ENCODE data around the gene KCTD16. TPM values are rescaled to one million over a fixed set of nuclear protein-coding genes. Genes with fewer than 3 reads are reported as not detected.

Gene KCTD16
- total RNA-seq, 1 donor, result under 0.01 TPM

DNA sequence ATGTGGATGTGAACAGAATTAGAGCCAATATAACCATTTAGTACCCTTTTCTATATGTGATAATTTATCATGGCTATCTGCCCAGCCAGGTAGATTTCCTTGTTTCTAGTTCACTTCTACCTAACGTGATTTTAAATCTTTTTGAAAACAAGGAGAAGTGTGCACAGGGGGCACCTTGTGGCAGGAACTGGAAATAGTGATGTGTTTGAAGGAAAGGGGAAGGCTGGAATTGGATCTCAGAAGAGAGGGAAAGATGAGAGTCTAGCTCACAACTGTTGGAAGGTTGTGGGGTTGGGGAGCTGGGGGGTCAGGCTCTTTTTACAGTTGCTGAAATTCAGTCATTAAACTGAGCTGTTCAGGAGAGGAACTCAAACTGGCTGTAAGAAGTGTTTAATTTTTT is 219.5 kb downstream of the KCTD16 start:
- Histone ChIP-seq H3K9me3 (ENCODE audit: low read depth, low read length) (no peaks in the 10 kb centered on the region), H3K27me3 (ENCODE audit: insufficient read depth, low read length) (no peaks in the 10 kb centered on the region), H3K4me1 (ENCODE audit: insufficient read depth, low read length) (no peaks in the 10 kb centered on the region), H3K4me3 (ENCODE audit: low read length) (no peak overlapping the region)

DNA sequence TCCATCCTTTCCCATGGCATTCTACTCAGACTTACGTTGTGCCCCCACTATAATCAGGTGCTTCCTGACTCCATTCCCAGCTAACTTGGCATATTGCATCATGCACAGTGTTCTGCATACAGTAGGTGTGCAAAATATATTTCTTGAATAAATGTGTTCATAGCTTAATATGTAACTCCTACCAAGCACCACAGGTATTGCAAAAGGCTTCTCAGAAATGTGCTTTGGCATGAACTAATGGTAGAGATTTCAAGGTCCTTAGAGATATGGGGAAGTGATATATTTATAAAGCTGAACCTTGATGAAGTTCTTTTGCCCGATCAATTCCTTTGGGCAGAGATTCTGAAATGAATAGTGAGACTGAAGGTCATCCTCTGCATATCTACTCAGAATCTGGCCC is 220.4 kb downstream of the KCTD16 start:
- Histone ChIP-seq H3K27me3 (ENCODE audit: insufficient read depth, low read length) (no peaks in the 10 kb centered on the region), H3K4me1 (ENCODE audit: insufficient read depth, low read length) (no peaks in the 10 kb centered on the region), H3K9me3 (ENCODE audit: low read depth, low read length) (no peaks in the 10 kb centered on the region), H3K4me3 (ENCODE audit: low read length) (no peak overlapping the region)

- H3K9me3 ChIP-seq (ENCODE audit: low read depth, low read length), result no peaks in the 10 kb centered on the region
- no peaks in the 10 kb centered on the region for H3K4me1 ChIP-seq (ENCODE audit: insufficient read depth, low read length)
- no peak overlapping the region for H3K4me3 ChIP-seq (ENCODE audit: low read length)
- no peaks in the 10 kb centered on the region for H3K27me3 ChIP-seq (ENCODE audit: insufficient read depth, low read length)
These were observed 223.2 kb downstream of the KCTD16 start for GRCh38 chr5:144393641-144394435.

GRCh38 chr5:144395704-144396103 is 225.0 kb downstream of the KCTD16 start:
- Histone ChIP-seq H3K4me3 (ENCODE audit: low read length) (no peak overlapping the region), H3K9me3 (ENCODE audit: low read depth, low read length) (no peaks in the 10 kb centered on the region), H3K27me3 (ENCODE audit: insufficient read depth, low read length) (no peaks in the 10 kb centered on the region), H3K4me1 (ENCODE audit: insufficient read depth, low read length) (no peaks in the 10 kb centered on the region)

- Histone ChIP-seq H3K4me1 (ENCODE audit: insufficient read depth, low read length) (no peaks in the 10 kb centered on the region), H3K9me3 (ENCODE audit: low read depth, low read length) (no peaks in the 10 kb centered on the region), H3K4me3 (ENCODE audit: low read length) (no peak overlapping the region), H3K27me3 (ENCODE audit: insufficient read depth, low read length) (no peaks in the 10 kb centered on the region)
These were observed 232.4 kb downstream of the KCTD16 start for GRCh38 chr5:144403058-144403457.

GRCh38 chr5:144403817-144404420 is 233.2 kb downstream of the KCTD16 start:
- H3K9me3 ChIP-seq (ENCODE audit: low read depth, low read length), result no peaks in the 10 kb centered on the region
- H3K27me3 ChIP-seq (ENCODE audit: insufficient read depth, low read length), result no peaks in the 10 kb centered on the region
- no peak overlapping the region for H3K4me3 ChIP-seq (ENCODE audit: low read length)
- H3K4me1 ChIP-seq (ENCODE audit: insufficient read depth, low read length), result no peaks in the 10 kb centered on the region

DNA sequence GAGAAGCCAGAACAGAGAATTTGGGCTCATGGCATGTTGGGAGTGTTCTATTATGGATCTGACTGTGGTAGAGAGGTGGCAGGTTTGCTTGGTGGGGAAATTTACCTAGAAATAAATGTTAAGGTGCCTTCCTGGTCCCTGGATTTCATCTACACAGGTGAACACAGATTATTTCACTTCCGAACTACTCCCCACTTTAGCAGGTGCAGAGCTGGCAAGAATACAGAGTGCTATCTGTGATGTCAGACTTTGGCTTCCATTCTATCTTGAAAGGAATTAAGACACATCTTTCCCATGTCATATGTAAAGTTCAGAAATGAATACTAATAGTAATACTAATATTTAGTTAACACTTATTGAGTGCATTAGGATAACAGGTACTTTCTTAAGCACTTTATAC is 234.0 kb downstream of the KCTD16 start:
- Histone ChIP-seq H3K9me3 (ENCODE audit: low read depth, low read length) (no peaks in the 10 kb centered on the region), H3K4me1 (ENCODE audit: insufficient read depth, low read length) (no peaks in the 10 kb centered on the region), H3K4me3 (ENCODE audit: low read length) (no peak overlapping the region), H3K27me3 (ENCODE audit: insufficient read depth, low read length) (no peaks in the 10 kb centered on the region)

- Histone ChIP-seq H3K9me3 (ENCODE audit: low read depth, low read length) (no peaks in the 10 kb centered on the region), H3K4me1 (ENCODE audit: insufficient read depth, low read length) (no peaks in the 10 kb centered on the region)
These were observed 235.3 kb downstream of the KCTD16 start for GRCh38 chr5:144405991-144406390.

GRCh38 chr5:144406442-144406841 is 235.8 kb downstream of the KCTD16 start:
- H3K4me1 ChIP-seq (ENCODE audit: insufficient read depth, low read length), result no peaks in the 10 kb centered on the region
- H3K9me3 ChIP-seq (ENCODE audit: low read depth, low read length), result no peaks in the 10 kb centered on the region
- no peak overlapping the region for H3K4me3 ChIP-seq (ENCODE audit: low read length)
- H3K27me3 ChIP-seq (ENCODE audit: insufficient read depth, low read length), result no peaks in the 10 kb centered on the region

More at GRCh38 chr5:144405991-144406390, 235.3 kb downstream of the KCTD16 start:
- no peak overlapping the region for H3K4me3 ChIP-seq (ENCODE audit: low read length)
- no peaks in the 10 kb centered on the region for H3K27me3 ChIP-seq (ENCODE audit: insufficient read depth, low read length)

- Histone ChIP-seq H3K4me3 (ENCODE audit: low read length) (no peak overlapping the region), H3K9me3 (ENCODE audit: low read depth, low read length) (no peaks in the 10 kb centered on the region), H3K27me3 (ENCODE audit: insufficient read depth, low read length) (no peaks in the 10 kb centered on the region), H3K4me1 (ENCODE audit: insufficient read depth, low read length) (no peaks in the 10 kb centered on the region)
These were observed 243.7 kb downstream of the KCTD16 start for GRCh38 chr5:144414202-144415029.

DNA sequence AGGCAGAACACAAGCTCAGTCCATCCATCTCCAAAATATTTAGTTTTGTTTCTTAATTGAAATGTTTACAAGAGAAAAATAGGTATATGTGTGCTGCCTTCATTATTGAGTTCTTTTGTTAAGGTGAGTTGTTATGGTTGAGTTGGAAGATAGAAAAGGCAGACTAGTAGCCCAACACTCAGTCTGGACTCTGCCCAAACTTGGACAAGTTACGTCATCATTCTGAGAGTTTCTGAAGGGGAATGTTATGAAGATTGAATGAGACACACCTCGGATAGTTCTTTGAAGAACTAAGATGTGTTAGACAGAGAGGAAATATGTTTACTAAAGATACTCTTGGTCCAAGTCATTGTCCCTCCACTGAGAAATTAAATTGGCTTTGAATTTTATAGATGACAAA is 245.5 kb downstream of the KCTD16 start:
- H3K27me3 ChIP-seq (ENCODE audit: insufficient read depth, low read length), result no peaks in the 10 kb centered on the region
- no peaks in the 10 kb centered on the region for H3K9me3 ChIP-seq (ENCODE audit: low read depth, low read length)
- no peaks in the 10 kb centered on the region for H3K4me1 ChIP-seq (ENCODE audit: insufficient read depth, low read length)
- H3K4me3 ChIP-seq (ENCODE audit: low read length), result no peak overlapping the region

- Histone ChIP-seq H3K9me3 (ENCODE audit: low read depth, low read length) (no peaks in the 10 kb centered on the region), H3K4me3 (ENCODE audit: low read length) (no peak overlapping the region), H3K4me1 (ENCODE audit: insufficient read depth, low read length) (no peaks in the 10 kb centered on the region), H3K27me3 (ENCODE audit: insufficient read depth, low read length) (no peaks in the 10 kb centered on the region)
These were observed 248.0 kb downstream of the KCTD16 start for GRCh38 chr5:144418719-144419118.

DNA sequence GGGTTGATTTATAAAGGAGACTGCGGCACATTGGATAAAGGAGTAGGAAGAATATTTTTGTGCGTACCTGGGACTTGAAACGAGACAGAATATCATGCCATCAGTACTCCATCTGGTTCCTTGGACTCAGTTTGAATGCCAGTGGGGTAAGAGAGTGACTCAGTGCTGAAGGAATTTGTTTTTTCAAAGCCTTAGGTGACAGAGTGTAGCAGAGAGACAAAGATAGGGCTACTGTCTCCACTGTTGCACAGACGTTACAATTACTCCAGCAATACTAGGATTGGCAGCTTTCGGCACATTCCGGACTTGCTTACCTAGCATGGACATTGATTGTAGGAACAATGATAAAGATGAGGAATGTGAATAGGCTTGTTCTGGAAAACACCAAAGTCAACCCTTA is 250.7 kb downstream of the KCTD16 start:
- Histone ChIP-seq H3K4me3 (ENCODE audit: low read length) (no peak overlapping the region), H3K27me3 (ENCODE audit: insufficient read depth, low read length) (no peaks in the 10 kb centered on the region), H3K9me3 (ENCODE audit: low read depth, low read length) (no peaks in the 10 kb centered on the region), H3K4me1 (ENCODE audit: insufficient read depth, low read length) (no peaks in the 10 kb centered on the region)

- no peaks in the 10 kb centered on the region for H3K4me1 ChIP-seq (ENCODE audit: insufficient read depth, low read length)
- no peaks in the 10 kb centered on the region for H3K27me3 ChIP-seq (ENCODE audit: insufficient read depth, low read length)
- H3K9me3 ChIP-seq (ENCODE audit: low read depth, low read length), result no peaks in the 10 kb centered on the region
- H3K4me3 ChIP-seq (ENCODE audit: low read length), result no peak overlapping the region
These were observed 251.5 kb downstream of the KCTD16 start for GRCh38 chr5:144422018-144422727.

DNA sequence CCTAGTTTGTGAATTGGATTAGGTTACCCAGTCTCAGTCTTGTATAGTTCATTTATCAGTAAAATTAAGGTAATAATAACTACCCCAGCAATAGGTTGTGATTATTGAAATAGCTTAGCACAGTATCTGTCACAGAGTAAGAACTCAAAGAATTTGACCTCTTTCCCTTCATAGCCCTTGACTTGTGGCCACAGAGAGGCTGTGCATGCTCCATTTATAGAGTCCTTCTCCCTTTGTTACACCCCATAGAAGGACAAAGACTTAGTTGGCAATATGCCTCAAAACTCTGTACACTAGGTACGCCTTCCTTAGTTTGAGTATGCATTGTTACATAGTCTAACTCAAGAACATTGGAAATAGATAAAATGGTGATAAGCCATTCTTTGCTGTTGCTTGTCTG is 257.2 kb downstream of the KCTD16 start:
- Histone ChIP-seq H3K4me3 (ENCODE audit: low read length) (no peak overlapping the region), H3K4me1 (ENCODE audit: insufficient read depth, low read length) (no peaks in the 10 kb centered on the region), H3K27me3 (ENCODE audit: insufficient read depth, low read length) (no peaks in the 10 kb centered on the region), H3K9me3 (ENCODE audit: low read depth, low read length) (no peaks in the 10 kb centered on the region)
